GM12878 (cell line): Measurements from ENCODE around the gene HPSE2. TPM values are rescaled to one million over a fixed set of nuclear protein-coding genes. Genes with fewer than 3 reads are reported as not detected.

Source experiments
- ATAC-seq: fragments of 200-7000 bp; cut with Tn5 transposase; 3 replicates; pipeline ENCODE4 v1.9.1; 2020; ENCODE audit warnings: mild to moderate bottlenecking, moderate library complexity
- BruUV-seq: library from RNA; stranded (reverse); fragments of 400-500 nt; replicated peaks from 2 replicates; lab custom pipeline; 2021; lab: Mats Ljungman, UMichigan
- CTCF ChIA-PET: fragments of 300-600 bp; sonication (Branson Sonifier 250); formaldehyde crosslinking; extraction: SDS; loops from one replicate; lab custom pipeline; 2021; ENCODE audit warnings: inconsistent platforms; lab: Yijun Ruan, JAX
- POLR2A ChIA-PET: fragments of 350-600 bp; formaldehyde crosslinking; extraction: SDS; loops from one replicate; lab custom pipeline; 2021; ENCODE audit warnings: inconsistent platforms; lab: Charles Lee
- RAD21 ChIA-PET: fragments of 300-600 bp; sonication (Branson Sonifier 250); formaldehyde crosslinking; loops from one replicate; lab custom pipeline; 2023; ENCODE audit warnings: antibody characterized with exemption; ENCODE audit not compliant: unreplicated experiment; lab: Charles Lee
- SMC1A ChIA-PET: fragments of 300-600 bp; sonication (Branson Sonifier 250); formaldehyde crosslinking; loops from one replicate; lab custom pipeline; 2023; ENCODE audit not compliant: unreplicated experiment, uncharacterized antibody; lab: Charles Lee
- DNase-seq: peaks from one replicate; pipeline ENCODE4 v3.0.0-alpha.2; 2011; ENCODE audit warnings: low read depth, low spot score
- FAIRE-seq: peaks from 3 replicates; lab custom pipeline; 2011; peaks lifted over from hg19 to GRCh38; lab: Jason Lieb, UNC
- H2AFZ ChIP-seq: 2 replicates; pipeline ENCODE4 v1.6.0; 2011; ENCODE audit warnings: low read depth, low read length, control low read depth; ENCODE audit not compliant: control insufficient read depth
- H3K27ac ChIP-seq: 2 replicates; pipeline ENCODE4 v1.5.1; 2011; ENCODE audit warnings: control low read depth; ENCODE audit not compliant: control insufficient read depth, insufficient read depth
- H3K27me3 ChIP-seq, 2 experiments: replicated peaks in 1 of 2; 2 replicates each; pipeline versions ENCODE4 v1.6.0 to v1.6.1; 2011; ENCODE audit warnings: low read length in 1 of 2; ENCODE audit not compliant: control insufficient read depth in 2 of 2, insufficient read depth in 2 of 2
- H3K36me3 ChIP-seq, 2 experiments: 2 replicates each; pipeline ENCODE4 v1.5.1; 2011; ENCODE audit warnings: low read length in 1 of 2; ENCODE audit not compliant: control insufficient read depth in 2 of 2, insufficient read depth in 2 of 2
- H3K4me1 ChIP-seq: 2 replicates; pipeline ENCODE4 v1.6.1; 2011; ENCODE audit warnings: mild to moderate bottlenecking, low read length, moderate library complexity, mixed read lengths; ENCODE audit not compliant: control insufficient read depth, insufficient read depth
- H3K4me2 ChIP-seq: 2 replicates; pipeline ENCODE4 v1.6.0; 2011; ENCODE audit warnings: control low read depth; ENCODE audit not compliant: control insufficient read depth, insufficient read depth
- H3K4me3 ChIP-seq: fragments of 200-600 bp; sonication (generic); 2 replicates; pipeline ENCODE4 v1.5.1; 2016
- H3K79me2 ChIP-seq: 2 replicates; pipeline ENCODE4 v1.6.0; 2011; ENCODE audit warnings: low read length; ENCODE audit not compliant: control insufficient read depth, insufficient read depth
- H3K9ac ChIP-seq: 2 replicates; pipeline ENCODE4 v1.8.0; 2011; ENCODE audit warnings: low read length, control low read depth, mixed read lengths; ENCODE audit not compliant: control insufficient read depth, insufficient read depth
- H3K9me3 ChIP-seq: replicated peaks from 3 replicates; pipeline ENCODE4 v1.5.1; 2011; ENCODE audit warnings: mild to moderate bottlenecking, low read length; ENCODE audit not compliant: control insufficient read depth, insufficient read depth
- H4K20me1 ChIP-seq: 2 replicates; pipeline ENCODE4 v1.6.0; 2011; ENCODE audit not compliant: control insufficient read depth, insufficient read depth
- FOXM1 ChIP-seq: IDR thresholded peaks from 2 replicates; pipeline ENCODE4 v1.6.1; 2012; ENCODE audit warnings: low read depth, mild to moderate bottlenecking, inconsistent platforms, low read length, moderate library complexity
- NR2F1 ChIP-seq: fragments of 450-650 bp; conservative IDR thresholded peaks from 2 replicates; pipeline ENCODE4 v1.6.1; 2017; ENCODE audit warnings: mild to moderate bottlenecking
- STAT3 ChIP-seq: IDR thresholded peaks from 2 replicates; pipeline ENCODE4 v1.6.1; 2011; ENCODE audit warnings: low read depth, low read length, improper control_type of control experiment
- TAF1 ChIP-seq: IDR thresholded peaks from 2 replicates; pipeline ENCODE4 v1.6.1; 2011; ENCODE audit warnings: mild to moderate bottlenecking, low read depth, low read length, borderline replicate concordance
- TCF12 ChIP-seq: IDR thresholded peaks from 2 replicates; pipeline ENCODE4 v1.6.1; 2011; ENCODE audit warnings: low read depth, mild to moderate bottlenecking, low read length
- ZSCAN29 ChIP-seq: fragments of 450-650 bp; IDR thresholded peaks from 2 replicates; pipeline ENCODE4 v1.6.1; 2017; ENCODE audit warnings: mild to moderate bottlenecking, moderate library complexity
- ZZZ3 ChIP-seq: IDR thresholded peaks from 2 replicates; pipeline ENCODE4 v1.6.1; 2011; ENCODE audit warnings: low read depth; ENCODE audit not compliant: control insufficient read depth, insufficient read length
- WGBS: methylation state at CpG from one replicate; pipeline ENCODE4 v1.1.6; 2016; ENCODE audit warnings: low lambda C conversion rate; ENCODE audit not compliant: insufficient replicate concordance, insufficient coverage; ENCODE audit errors: missing lambda C conversion rate; 5-methylcytosine and 5-hydroxymethylcytosine counted together
- in situ Hi-C: fragments of 300-500 bp; cut with MboI; formaldehyde crosslinking; loops from 9 replicates; pipeline ENCODE4 v1.14.3; 2018; ENCODE audit warnings: mixed read lengths
- intact Hi-C: fragments of 100-400 bp; cut with micrococcal nuclease; formaldehyde crosslinking; loops from one replicate; pipeline ENCODE4 v1.14.2; 2022; ENCODE audit not compliant: unreplicated experiment
- polyA plus RNA-seq, 11 experiments: library from polyadenylated mRNA; depleted of rRNA in 4 of 11; unstranded in 6 of 11; stranded (reverse) in 5 of 11; fragments of >200 nt; fragmentation: Nextera tagmentation in 4 of 11; fragmentation: Illumina TruSeq in 1 of 11; extraction: Ambion mirVana in 4 of 11; extraction: Trizol in 1 of 11; gene quantifications; 1 replicate in 1 of 11; 2 replicates in 10 of 11; pipeline versions ENCODE4 v1.2.1 to v1.2.3, GENCODE V29; 2011 to 2016; ENCODE audit warnings: inconsistent platforms in 2 of 11, missing spikeins in 2 of 11, low read depth in 1 of 11
- total RNA-seq, 4 experiments: library from RNA; depleted of rRNA in 3 of 4; stranded (reverse); fragments of >200 nt in 3 of 4; fragmentation: Illumina TruSeq in 1 of 4; extraction: Trizol in 1 of 4; gene quantifications; 2 replicates each; pipeline versions ENCODE4 v1.2.1 to v1.2.3, GENCODE V29; 2013 to 2021
- TF ChIP-seq, protein P1 (sequence below): IDR thresholded peaks from 2 replicates; pipeline ENCODE4 v1.6.1; 2012; ENCODE audit warnings: improper control_type of control experiment, low read depth, low read length; ENCODE audit not compliant: insufficient replicate concordance

Gene HPSE2
- total and polyA plus RNA-seq, 10 of the 15 experiments (the other 5 are each of a cell fraction or from before 2014, with no cell fraction given): 0.06 TPM; not detected in 9

GRCh38 chr10:98880971-98881370 lies 354.7 kb downstream of the HPSE2 start:
- no peak overlapping the region for H3K4me2 ChIP-seq

More at GRCh38 chr10:98880971-98881370, 354.7 kb downstream of the HPSE2 start:
- Histone ChIP-seq H3K27me3 (no peaks in the 10 kb centered on the region), H4K20me1 (no peaks in the 10 kb centered on the region), H3K36me3 (no peaks in the 10 kb centered on the region), H3K27ac (no peak overlapping the region), H3K9me3 (no peaks in the 10 kb centered on the region), H3K9ac (no peak overlapping the region), H3K79me2 (no peaks in the 10 kb centered on the region), H3K4me1 (no peaks in the 10 kb centered on the region), H3K4me3 (no peak overlapping the region), H2AFZ (no peak overlapping the region)
- in situ Hi-C loops: no loop called here
- ATAC-seq (no peak), FAIRE-seq (no peak), DNase-seq (no peak)
- ChIA-PET POLR2A (no interaction called here), RAD21 (no interaction called here), SMC1A (interaction anchor here (0.6 kb wide), 1 partner anchor 100 kb away, joined by 3 read pairs; no protein-coding TSS in a partner anchor), CTCF (no interaction called here)
- WGBS: 0% methylated on average over 2 of the region's 2 CpGs
- TF ChIP-seq TCF12: no peak
- TF ChIP-seq NR2F1: no peak
- no peak for TF ChIP-seq FOXM1
- no peak for TF ChIP-seq STAT3
- no peak for TF ChIP-seq ZZZ3
- no peak for TF ChIP-seq TAF1
- no peak for TF ChIP-seq ZSCAN29
- TF ChIP-seq, protein P1, sequence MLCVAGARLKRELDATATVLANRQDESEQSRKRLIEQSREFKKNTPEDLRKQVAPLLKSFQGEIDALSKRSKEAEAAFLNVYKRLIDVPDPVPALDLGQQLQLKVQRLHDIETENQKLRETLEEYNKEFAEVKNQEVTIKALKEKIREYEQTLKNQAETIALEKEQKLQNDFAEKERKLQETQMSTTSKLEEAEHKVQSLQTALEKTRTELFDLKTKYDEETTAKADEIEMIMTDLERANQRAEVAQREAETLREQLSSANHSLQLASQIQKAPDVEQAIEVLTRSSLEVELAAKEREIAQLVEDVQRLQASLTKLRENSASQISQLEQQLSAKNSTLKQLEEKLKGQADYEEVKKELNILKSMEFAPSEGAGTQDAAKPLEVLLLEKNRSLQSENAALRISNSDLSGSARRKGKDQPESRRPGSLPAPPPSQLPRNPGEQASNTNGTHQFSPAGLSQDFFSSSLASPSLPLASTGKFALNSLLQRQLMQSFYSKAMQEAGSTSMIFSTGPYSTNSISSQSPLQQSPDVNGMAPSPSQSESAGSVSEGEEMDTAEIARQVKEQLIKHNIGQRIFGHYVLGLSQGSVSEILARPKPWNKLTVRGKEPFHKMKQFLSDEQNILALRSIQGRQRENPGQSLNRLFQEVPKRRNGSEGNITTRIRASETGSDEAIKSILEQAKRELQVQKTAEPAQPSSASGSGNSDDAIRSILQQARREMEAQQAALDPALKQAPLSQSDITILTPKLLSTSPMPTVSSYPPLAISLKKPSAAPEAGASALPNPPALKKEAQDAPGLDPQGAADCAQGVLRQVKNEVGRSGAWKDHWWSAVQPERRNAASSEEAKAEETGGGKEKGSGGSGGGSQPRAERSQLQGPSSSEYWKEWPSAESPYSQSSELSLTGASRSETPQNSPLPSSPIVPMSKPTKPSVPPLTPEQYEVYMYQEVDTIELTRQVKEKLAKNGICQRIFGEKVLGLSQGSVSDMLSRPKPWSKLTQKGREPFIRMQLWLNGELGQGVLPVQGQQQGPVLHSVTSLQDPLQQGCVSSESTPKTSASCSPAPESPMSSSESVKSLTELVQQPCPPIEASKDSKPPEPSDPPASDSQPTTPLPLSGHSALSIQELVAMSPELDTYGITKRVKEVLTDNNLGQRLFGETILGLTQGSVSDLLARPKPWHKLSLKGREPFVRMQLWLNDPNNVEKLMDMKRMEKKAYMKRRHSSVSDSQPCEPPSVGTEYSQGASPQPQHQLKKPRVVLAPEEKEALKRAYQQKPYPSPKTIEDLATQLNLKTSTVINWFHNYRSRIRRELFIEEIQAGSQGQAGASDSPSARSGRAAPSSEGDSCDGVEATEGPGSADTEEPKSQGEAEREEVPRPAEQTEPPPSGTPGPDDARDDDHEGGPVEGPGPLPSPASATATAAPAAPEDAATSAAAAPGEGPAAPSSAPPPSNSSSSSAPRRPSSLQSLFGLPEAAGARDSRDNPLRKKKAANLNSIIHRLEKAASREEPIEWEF: no peak
- intact Hi-C loops: no loop called here
- no TSS peak for BruUV-seq
